ENCODE results near the gene PDE4C.

DNA sequence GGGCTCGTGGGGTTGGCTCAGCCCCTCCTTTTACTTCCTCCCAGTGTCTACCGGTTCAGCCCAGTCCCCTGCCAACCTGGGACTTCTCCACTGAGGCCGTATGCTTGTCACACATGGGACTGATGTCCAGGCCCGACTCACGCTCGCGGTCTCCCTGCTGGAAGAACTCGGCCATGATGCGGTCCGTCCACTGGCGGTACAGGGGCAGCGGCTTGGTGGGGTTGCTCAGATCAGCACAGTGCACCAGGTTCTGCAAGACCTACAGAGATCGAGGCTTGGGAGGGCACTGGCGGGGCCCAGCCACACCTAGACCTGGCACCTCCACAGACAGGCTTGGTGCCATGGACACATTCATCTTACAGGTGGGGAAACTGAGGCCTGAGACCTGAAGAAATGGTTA lies 14.6 kb downstream of the PDE4C start:
- TF ChIP-seq CTCF (IDR thresholded peaks at IDR 0.05) (no peak), POLR2A (IDR thresholded peaks at IDR 0.05) (no peak)

Data from tibial nerve (tissue), 3 donors.